Astrocyte of the spinal cord (primary cell): Measurements from ENCODE around the gene ABCB6.

ENCODE experiments used
- DNase-seq: peaks from one replicate; pipeline ENCODE4 v3.0.0; 2011; ENCODE audit warnings: low read depth, low spot score
- H3K4me3 ChIP-seq: 2 replicates; pipeline ENCODE4 v1.5.1; 2011; ENCODE audit warnings: low read depth, mild to moderate bottlenecking, low read length, moderate library complexity
- in situ Hi-C: cut with HindIII; loops from 2 replicates; pipeline ENCODE4 v1.10.0; 2017; ENCODE audit warnings: low sequenced_read_pairs
- TF ChIP-seq, protein P1 (sequence below): IDR thresholded peaks from 2 replicates; pipeline ENCODE4 v1.5.1; 2012; ENCODE audit warnings: low read depth, mild to moderate bottlenecking, low read length, inconsistent platforms

Gene ABCB6

DNA sequence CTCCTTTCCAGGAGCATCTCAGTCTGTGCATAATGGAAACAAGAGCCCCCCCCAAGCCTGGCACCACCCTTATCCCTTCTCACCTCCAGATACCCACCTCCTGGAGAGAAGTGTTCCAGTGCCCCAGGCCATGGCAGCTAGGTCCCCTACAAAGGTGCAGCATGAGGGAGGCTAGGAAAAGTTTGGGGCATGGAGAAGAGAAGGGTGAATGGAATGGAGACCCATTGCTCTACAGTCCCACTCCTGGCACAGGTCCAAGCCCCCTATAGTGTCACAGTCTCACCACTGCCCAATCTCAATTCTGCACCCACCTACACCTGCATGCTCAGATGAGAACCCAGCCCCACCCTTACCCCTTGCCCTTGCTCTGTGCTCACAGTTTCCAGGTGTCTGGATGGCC lies 49.8 kb downstream of the ABCB6 start:
- TF ChIP-seq, protein P1, sequence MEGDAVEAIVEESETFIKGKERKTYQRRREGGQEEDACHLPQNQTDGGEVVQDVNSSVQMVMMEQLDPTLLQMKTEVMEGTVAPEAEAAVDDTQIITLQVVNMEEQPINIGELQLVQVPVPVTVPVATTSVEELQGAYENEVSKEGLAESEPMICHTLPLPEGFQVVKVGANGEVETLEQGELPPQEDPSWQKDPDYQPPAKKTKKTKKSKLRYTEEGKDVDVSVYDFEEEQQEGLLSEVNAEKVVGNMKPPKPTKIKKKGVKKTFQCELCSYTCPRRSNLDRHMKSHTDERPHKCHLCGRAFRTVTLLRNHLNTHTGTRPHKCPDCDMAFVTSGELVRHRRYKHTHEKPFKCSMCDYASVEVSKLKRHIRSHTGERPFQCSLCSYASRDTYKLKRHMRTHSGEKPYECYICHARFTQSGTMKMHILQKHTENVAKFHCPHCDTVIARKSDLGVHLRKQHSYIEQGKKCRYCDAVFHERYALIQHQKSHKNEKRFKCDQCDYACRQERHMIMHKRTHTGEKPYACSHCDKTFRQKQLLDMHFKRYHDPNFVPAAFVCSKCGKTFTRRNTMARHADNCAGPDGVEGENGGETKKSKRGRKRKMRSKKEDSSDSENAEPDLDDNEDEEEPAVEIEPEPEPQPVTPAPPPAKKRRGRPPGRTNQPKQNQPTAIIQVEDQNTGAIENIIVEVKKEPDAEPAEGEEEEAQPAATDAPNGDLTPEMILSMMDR: no peak
- in situ Hi-C loops: no loop called here
- DNase-seq: no peak
- no peak overlapping the region for H3K4me3 ChIP-seq

DNA sequence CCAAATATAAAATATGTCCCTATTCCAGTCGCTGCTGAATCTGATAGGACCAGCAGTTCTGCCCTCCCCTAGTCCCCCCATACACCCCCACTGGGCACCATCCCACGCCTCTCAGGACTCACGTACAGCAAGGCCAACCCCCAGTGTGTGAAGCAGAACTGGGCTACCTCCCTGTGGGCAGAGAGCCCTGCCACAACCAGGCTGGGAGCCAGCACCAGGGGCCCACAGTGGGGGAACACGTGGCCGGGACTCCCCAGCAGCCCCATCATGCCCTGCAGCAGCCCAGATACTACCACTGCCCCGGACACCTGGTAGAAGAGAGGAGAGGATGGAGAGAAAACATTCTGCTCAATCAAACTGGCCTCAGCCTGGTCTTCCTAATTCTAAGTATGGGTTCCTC lies 50.2 kb downstream of the ABCB6 start:
- DNase-seq: no peak
- no peak overlapping the region for H3K4me3 ChIP-seq
- TF ChIP-seq, protein P1: no peak
- in situ Hi-C loops: no loop called here

- DNase-seq: no peak
- no peak overlapping the region for H3K4me3 ChIP-seq
- in situ Hi-C loops: no loop called here
- TF ChIP-seq, protein P1: no peak
Observed at GRCh38 chr2:219167997-219168396, 50.8 kb downstream of the ABCB6 start.

- in situ Hi-C loops: no loop called here
- DNase-seq: no peak
- TF ChIP-seq, protein P1: no peak
- H3K4me3 ChIP-seq: no peak overlapping the region
Observed at GRCh38 chr2:219165058-219165911, 53.5 kb downstream of the ABCB6 start.

GRCh38 chr2:219163156-219163555 lies 55.6 kb downstream of the ABCB6 start:
- in situ Hi-C loops: no loop called here
- H3K4me3 ChIP-seq: no peak overlapping the region
- DNase-seq: no peak
- TF ChIP-seq, protein P1: no peak

- TF ChIP-seq, protein P1: no peak
Observed at GRCh38 chr2:219161097-219161496, 57.7 kb downstream of the ABCB6 start.

More at GRCh38 chr2:219161097-219161496, 57.7 kb downstream of the ABCB6 start:
- in situ Hi-C loops: no loop called here
- DNase-seq: no peak
- H3K4me3 ChIP-seq: peak overlapping the region; percentile 68
